ENCODE measurements around the gene RPIA. TPM values are rescaled to one million over a fixed set of nuclear protein-coding genes. Genes with fewer than 3 reads are reported as not detected.

The RPIA gene
- total RNA-seq, 1 donor from 2014 or later = 18.0 TPM

DNA sequence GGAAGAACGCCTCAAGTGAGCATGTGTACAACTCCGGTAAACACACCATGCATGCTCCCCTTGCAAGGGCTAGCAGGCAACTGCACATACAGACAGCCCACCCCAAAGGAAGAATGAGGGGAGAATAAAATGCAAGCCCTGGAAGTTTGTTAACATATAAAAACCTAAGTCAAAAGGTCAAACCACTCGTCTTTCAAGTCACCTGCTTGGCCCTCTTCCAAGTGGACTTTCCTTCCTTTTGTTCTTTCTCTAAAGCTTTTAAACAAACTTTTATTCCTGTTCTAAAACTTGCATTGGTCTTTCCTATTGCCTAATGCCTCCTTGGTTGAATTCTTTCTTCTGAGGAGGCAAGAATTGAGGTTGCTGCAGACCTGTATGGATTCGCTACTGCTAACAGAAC, 5.2 kb upstream of the RPIA start:
- peaks cover 12% of the 10 kb centered on the region for H3K9me3 ChIP-seq (replicated peaks)
- H3K27ac ChIP-seq (replicated peaks) = no peak overlapping the region
- DNase-seq = no peak
- no peak for TF ChIP-seq CTCF (IDR thresholded peaks at IDR 0.05; ENCODE audit: borderline replicate concordance)
- intact Hi-C loops (cut with micrococcal nuclease) = no loop called here
- H3K4me3 ChIP-seq = no peak overlapping the region
- H3K4me1 ChIP-seq = peaks cover 16% of the 10 kb centered on the region
- H3K27me3 ChIP-seq (ENCODE audit: low read depth) = no peaks in the 10 kb centered on the region
- H3K36me3 ChIP-seq = no peaks in the 10 kb centered on the region

DNA sequence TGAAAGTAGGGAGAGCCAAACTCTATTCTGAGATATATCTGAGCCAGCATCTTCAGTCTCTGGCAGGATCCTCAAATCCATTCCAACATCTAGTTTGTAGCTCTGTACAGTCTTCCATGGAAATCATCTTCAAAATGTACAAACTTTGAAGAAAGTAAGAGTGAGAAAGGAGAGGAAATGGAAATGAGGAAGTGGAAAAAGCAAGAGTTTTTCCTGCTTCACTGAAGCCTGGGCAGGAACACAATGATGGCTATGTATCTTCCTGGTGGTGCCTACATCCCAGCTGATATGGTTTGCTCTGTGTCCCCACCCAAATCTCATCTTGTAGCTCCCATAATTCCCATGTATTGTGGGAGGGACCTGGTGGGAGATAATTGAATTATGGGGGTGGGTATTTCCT, 4.1 kb upstream of the RPIA start:
- TF ChIP-seq CTCF (IDR thresholded peaks at IDR 0.05; ENCODE audit: borderline replicate concordance) = no peak
- Histone ChIP-seq H3K27ac (replicated peaks) (no peak overlapping the region), H3K27me3 (ENCODE audit: low read depth) (no peaks in the 10 kb centered on the region), H3K9me3 (replicated peaks) (peaks cover 12% of the 10 kb centered on the region), H3K4me3 (no peak overlapping the region), H3K4me1 (peaks cover 24% of the 10 kb centered on the region), H3K36me3 (no peaks in the 10 kb centered on the region)
- intact Hi-C loops (cut with micrococcal nuclease) = no loop called here
- DNase-seq = no peak

DNA sequence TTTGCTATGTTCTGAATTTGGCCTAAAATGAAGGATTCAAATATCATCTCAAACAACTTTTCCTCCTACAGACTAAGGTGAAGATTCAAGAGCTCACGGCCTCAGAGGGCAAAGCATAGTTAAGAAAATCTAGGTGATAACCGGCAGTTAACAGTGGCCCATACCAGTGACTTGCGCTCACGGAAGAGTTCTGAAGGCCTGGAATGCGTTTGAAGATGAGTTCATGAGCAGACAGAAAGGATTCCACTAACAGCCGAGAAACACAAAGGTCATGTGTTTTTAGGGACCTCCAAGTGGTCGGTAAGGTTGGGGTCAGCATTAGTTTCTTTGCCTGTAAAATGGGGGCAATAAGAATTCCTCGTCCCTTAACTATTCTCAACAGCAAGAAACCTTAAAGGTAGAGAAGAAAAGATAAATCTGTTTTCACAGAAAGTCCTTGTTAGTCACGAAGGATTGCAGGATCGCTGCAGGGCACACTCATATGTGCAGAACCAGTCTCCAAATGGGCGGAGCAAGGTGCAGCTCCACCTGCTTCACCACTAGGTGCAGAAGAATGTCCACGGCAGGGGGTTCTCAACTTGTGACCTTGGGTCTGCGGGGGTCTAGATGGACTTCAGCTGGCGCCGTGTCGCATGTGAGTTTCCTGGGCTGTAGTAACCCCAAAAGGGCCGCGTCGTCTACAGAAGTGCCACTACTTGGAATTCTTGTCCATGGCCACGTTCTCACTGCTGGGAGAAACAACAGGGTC, 708 bp upstream of the RPIA start:
- Histone ChIP-seq H3K27me3 (ENCODE audit: low read depth) (no peaks in the 10 kb centered on the region), H3K27ac (replicated peaks) (peak overlapping the region; percentile 87), H3K4me1 (peaks cover 56% of the 10 kb centered on the region), H3K4me3 (peak overlapping the region; percentile 81), H3K36me3 (no peaks in the 10 kb centered on the region), H3K9me3 (replicated peaks) (no peaks in the 10 kb centered on the region)
- peak; percentile 25 for DNase-seq
- no peak for TF ChIP-seq CTCF (IDR thresholded peaks at IDR 0.05; ENCODE audit: borderline replicate concordance)
- intact Hi-C loops (cut with micrococcal nuclease) = no loop called here

DNA sequence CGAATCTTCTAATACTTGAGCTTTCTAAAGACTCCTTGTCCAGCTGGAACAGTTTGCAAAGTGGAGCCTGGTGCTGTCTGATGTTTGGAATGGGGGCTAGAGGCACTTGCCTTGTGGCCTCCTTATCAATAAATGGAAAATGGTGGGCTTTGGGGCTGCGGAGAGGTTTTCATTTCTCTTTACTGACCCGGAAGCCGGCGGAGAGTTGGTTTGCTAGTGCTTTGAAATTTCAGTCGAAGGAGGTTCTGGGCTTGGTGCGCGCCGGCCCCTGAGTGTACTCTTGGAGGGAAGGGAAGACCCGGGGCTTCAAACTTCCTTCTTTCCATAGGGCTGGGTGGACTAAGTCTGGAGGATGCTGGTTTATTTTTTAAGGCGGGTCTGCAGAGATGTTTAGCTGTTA, 714 bp downstream of the RPIA start:
- Histone ChIP-seq H3K4me3 (peak overlapping the region; percentile 81), H3K36me3 (no peaks in the 10 kb centered on the region), H3K27me3 (ENCODE audit: low read depth) (no peaks in the 10 kb centered on the region), H3K27ac (replicated peaks) (peak overlapping the region; percentile 87), H3K4me1 (peaks cover 56% of the 10 kb centered on the region), H3K9me3 (replicated peaks) (no peaks in the 10 kb centered on the region)
- TF ChIP-seq CTCF (IDR thresholded peaks at IDR 0.05; ENCODE audit: borderline replicate concordance) = no peak
- intact Hi-C loops (cut with micrococcal nuclease) = no loop called here
- no peak for DNase-seq

DNA sequence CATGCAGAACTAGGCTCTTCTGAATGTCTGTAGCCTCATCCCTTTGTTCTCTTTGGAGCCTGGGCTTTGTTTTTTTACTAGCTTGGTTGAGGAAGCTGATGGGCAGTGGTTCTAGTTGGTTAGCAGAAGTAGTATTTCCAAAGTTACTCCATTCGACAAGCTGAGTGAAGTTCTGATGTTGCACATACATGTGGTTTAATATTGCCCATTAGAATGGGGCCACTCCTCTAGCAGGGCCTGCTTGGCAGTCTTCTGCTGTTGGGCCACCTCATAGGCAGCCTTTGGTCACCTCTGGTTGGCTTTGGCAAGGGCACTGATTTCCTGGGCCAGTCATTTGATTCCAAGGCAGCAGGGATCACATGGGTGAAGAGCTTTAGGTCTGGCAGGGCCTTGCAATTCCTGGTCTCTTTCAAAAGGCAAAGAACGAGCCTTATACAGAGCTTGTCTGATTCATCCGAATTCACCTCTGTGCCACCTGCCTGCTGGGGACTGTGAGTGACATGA, 2.5 kb downstream of the RPIA start:
- DNase-seq = no peak
- H3K4me1 ChIP-seq = peaks cover 66% of the 10 kb centered on the region

More for the DNA sequence above, 2.5 kb downstream of the RPIA start:
- Histone ChIP-seq H3K36me3 (no peaks in the 10 kb centered on the region), H3K27ac (replicated peaks) (peak overlapping the region; percentile 47), H3K4me3 (no peak overlapping the region), H3K27me3 (ENCODE audit: low read depth) (no peaks in the 10 kb centered on the region), H3K9me3 (replicated peaks) (no peaks in the 10 kb centered on the region)
- no peak for TF ChIP-seq CTCF (IDR thresholded peaks at IDR 0.05; ENCODE audit: borderline replicate concordance)
- intact Hi-C loops (cut with micrococcal nuclease) = no loop called here

All from left ventricle myocardium inferior (tissue), 1 donor.